ENCODE results near the gene ACAT2.

DNA sequence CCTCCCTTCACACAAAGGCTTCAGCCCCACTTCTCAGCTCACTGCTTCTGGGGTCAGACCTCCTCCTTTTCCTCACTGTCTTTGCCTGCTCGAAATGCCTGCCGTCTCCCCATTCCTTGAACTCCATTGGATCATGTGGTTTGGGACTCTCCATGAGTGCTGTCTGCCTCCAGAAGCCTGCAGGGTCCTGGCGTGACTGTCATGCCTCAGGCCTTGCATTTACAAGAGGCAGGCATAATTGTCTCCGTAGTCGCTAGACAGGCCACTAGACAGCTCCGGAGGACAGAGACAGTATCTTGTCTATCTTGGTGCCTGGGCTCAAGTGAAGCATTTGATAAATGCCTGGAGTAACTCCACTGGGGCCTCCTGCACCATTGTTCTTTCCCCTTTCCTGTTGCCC lies 53.6 kb downstream of the ACAT2 start:
- TF ChIP-seq POLR2A (IDR thresholded peaks at IDR 0.05) (no peak), CTCF (IDR thresholded peaks at IDR 0.05) (no peak)

All from testis (tissue), 2 donors.